Spinal cord (tissue), 10 donors: ENCODE measurements around the gene CARD16. TPM values are rescaled to one million over a fixed set of nuclear protein-coding genes. Genes with fewer than 3 reads are reported as not detected.

Experiments used
- DNase-seq, 6 donors: peaks; one replicate each; pipeline versions ENCODE4 v3.0.0 to v3.0.0-alpha.2; 2013 to 2015; ENCODE audit warnings: low spot score in 6 of 6, low read depth in 4 of 6
- H3K27ac ChIP-seq: one replicate; pipeline ENCODE4 v1.5.1; 2013; ENCODE audit warnings: low read depth, low read length, control low read depth
- H3K27me3 ChIP-seq: one replicate; pipeline ENCODE4 v1.6.1; 2013; ENCODE audit warnings: low read length; ENCODE audit not compliant: control insufficient read depth, insufficient read depth
- H3K36me3 ChIP-seq: one replicate; pipeline ENCODE4 v1.6.1; 2013; ENCODE audit warnings: low read length; ENCODE audit not compliant: control insufficient read depth, insufficient read depth
- H3K4me1 ChIP-seq: one replicate; pipeline ENCODE4 v1.6.1; 2013; ENCODE audit warnings: low read length; ENCODE audit not compliant: control insufficient read depth, insufficient read depth
- H3K4me3 ChIP-seq: one replicate; pipeline ENCODE4 v1.5.1; 2013; ENCODE audit warnings: low read depth, low read length, control low read depth
- H3K9me3 ChIP-seq: one replicate; pipeline ENCODE4 v1.6.1; 2013; ENCODE audit warnings: low read length; ENCODE audit not compliant: control insufficient read depth, insufficient read depth
- WGBS: methylation state at CpG from one replicate; pipeline ENCODE4 v1.1.5; 2013; ENCODE audit warnings: missing lambda C conversion rate; ENCODE audit not compliant: insufficient coverage; 5-methylcytosine and 5-hydroxymethylcytosine counted together
- polyA plus RNA-seq, 2 donors: library from polyadenylated mRNA; unstranded; fragments of 120-200 nt; gene quantifications; one replicate each; pipeline ENCODE4 v1.2.1, GENCODE V29; 2013; ENCODE audit not compliant: insufficient read length in 2 of 2
- total RNA-seq, 2 donors: library from RNA; depleted of rRNA in 1 of 2; stranded (reverse); fragments of 120-200 nt in 1 of 2; fragments of >200 nt in 1 of 2; gene quantifications; one replicate each; pipeline versions ENCODE4 v1.2.3 to v1.2.4, GENCODE V29; 2013 to 2014
- donor health status: healthy.

Gene CARD16
- total and polyA plus RNA-seq, 4 donors: 0.97 to 9.7 (median 3.3) TPM

DNA sequence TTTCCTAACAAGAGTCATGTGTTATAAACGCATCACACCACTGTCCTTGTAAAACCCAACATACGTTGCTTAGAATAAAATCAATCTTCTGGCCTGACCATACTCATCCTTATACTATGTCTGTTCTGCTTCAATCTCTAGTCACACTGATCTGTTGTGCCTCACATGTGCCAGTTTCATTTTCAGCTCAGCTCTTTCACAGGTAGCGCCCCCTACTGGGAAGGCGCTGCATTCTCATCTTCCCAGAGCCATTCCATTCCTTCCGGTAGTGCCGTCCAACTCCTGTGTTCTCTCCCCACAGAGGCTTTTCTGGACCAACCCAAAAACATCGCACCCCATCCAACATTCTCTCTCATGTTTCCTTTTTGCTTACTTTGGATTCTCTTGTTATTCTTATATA, 44.3 kb downstream of the CARD16 start:
- Histone ChIP-seq H3K4me3 (no peak overlapping the region), H3K4me1 (no peaks in the 10 kb centered on the region), H3K9me3 (no peaks in the 10 kb centered on the region), H3K27ac (no peak overlapping the region), H3K36me3 (no peaks in the 10 kb centered on the region), H3K27me3 (no peaks in the 10 kb centered on the region)
- 72% methylated on average over 7 of the region's 7 CpGs for WGBS
- no peak for DNase-seq

GRCh38 chr11:105000167-105000566, 45.0 kb downstream of the CARD16 start:
- Histone ChIP-seq H3K36me3 (no peaks in the 10 kb centered on the region), H3K27me3 (no peaks in the 10 kb centered on the region), H3K4me1 (no peaks in the 10 kb centered on the region), H3K9me3 (no peaks in the 10 kb centered on the region), H3K27ac (no peak overlapping the region), H3K4me3 (no peak overlapping the region)
- 94% methylated on average over 4 of the region's 5 CpGs for WGBS
- DNase-seq: no peak

GRCh38 chr11:104999721-105000120, 45.4 kb downstream of the CARD16 start:
- H3K4me1 ChIP-seq: no peaks in the 10 kb centered on the region
- no peak overlapping the region for H3K27ac ChIP-seq
- WGBS: no CpG with 5 or more reads among the region's 1 CpG
- no peaks in the 10 kb centered on the region for H3K9me3 ChIP-seq
- no peaks in the 10 kb centered on the region for H3K27me3 ChIP-seq
- no peak overlapping the region for H3K4me3 ChIP-seq
- no peaks in the 10 kb centered on the region for H3K36me3 ChIP-seq
- no peak for DNase-seq

DNA sequence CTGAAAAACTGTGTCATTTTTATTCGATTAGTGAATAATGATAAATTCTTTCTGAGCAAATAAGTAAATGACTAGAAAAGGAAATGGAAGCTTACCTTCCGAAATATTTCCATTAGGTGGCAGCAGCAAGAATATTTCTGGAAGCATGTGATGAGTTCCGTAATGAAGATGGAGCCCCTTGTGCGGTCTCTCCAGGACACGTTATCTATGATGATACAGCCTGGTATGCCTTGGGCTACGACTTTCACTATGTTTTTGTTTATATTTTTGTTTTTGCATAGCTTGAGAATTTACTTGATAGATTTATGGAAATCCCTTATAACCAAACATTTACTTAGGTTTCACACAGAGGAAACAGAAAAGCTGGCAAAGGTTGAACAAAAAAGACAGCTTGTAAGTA, 47.8 kb downstream of the CARD16 start:
- Histone ChIP-seq H3K9me3 (no peaks in the 10 kb centered on the region), H3K27me3 (no peaks in the 10 kb centered on the region), H3K4me1 (no peaks in the 10 kb centered on the region), H3K4me3 (no peak overlapping the region), H3K36me3 (no peaks in the 10 kb centered on the region), H3K27ac (no peak overlapping the region)
- no peak for DNase-seq
- 86% methylated on average over 2 of the region's 6 CpGs for WGBS

- WGBS: no CpG with 5 or more reads among the region's 2 CpGs
- no peaks in the 10 kb centered on the region for H3K36me3 ChIP-seq
- H3K4me3 ChIP-seq: no peak overlapping the region
- H3K4me1 ChIP-seq: no peaks in the 10 kb centered on the region
- no peak for DNase-seq
- H3K27ac ChIP-seq: no peak overlapping the region
- no peaks in the 10 kb centered on the region for H3K27me3 ChIP-seq
- H3K9me3 ChIP-seq: no peaks in the 10 kb centered on the region
Observed at GRCh38 chr11:104995001-104995408, 50.1 kb downstream of the CARD16 start.

- H3K36me3 ChIP-seq: no peaks in the 10 kb centered on the region
- no peak overlapping the region for H3K4me3 ChIP-seq
- no CpG with 5 or more reads among the region's 1 CpG for WGBS
Observed at GRCh38 chr11:104992781-104993180, 52.4 kb downstream of the CARD16 start.

DNA sequence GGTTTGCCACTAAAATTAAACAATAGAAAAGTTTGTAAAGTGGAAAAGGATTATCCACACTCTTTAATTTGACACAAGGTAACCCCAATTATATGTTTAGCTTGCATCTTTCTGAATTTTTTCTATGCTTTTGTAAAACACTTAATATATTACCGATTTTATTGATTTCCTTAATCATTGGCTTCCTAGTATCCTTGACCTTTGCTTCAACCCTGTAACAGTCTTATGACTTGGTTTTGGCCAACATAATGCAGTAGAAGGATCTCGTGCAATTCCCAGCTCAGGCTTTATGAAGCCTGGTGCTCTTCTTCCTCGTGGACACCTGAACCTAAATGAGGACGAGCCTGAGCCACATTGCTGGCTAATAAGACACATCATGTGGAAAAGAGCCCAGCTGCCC, 53.1 kb downstream of the CARD16 start:
- Histone ChIP-seq H3K4me3 (no peak overlapping the region), H3K36me3 (no peaks in the 10 kb centered on the region), H3K27me3 (no peaks in the 10 kb centered on the region), H3K27ac (no peak overlapping the region), H3K4me1 (no peaks in the 10 kb centered on the region), H3K9me3 (peaks cover 2% of the 10 kb centered on the region)
- WGBS: 89% methylated on average over 4 of the region's 4 CpGs
- no peak for DNase-seq

More at GRCh38 chr11:104992781-104993180, 52.4 kb downstream of the CARD16 start:
- H3K4me1 ChIP-seq: no peaks in the 10 kb centered on the region
- H3K9me3 ChIP-seq: peaks cover 2% of the 10 kb centered on the region
- H3K27me3 ChIP-seq: no peaks in the 10 kb centered on the region
- H3K27ac ChIP-seq: no peak overlapping the region
- no peak for DNase-seq

Other genes starting within 250 kb of the CARD16 start
- gene CASP12, start 146.9 kb downstream of the CARD16 start, total RNA-seq: 1 to 10 TPM; 1.2 to 1.7 TPM
- under 1 TPM; 0.46 to 0.65 TPM for gene CASP12, start 146.9 kb downstream of the CARD16 start, polyA plus RNA-seq
- gene CASP4, start 76.8 kb downstream of the CARD16 start, total RNA-seq: 10 to 100 TPM; 20.2 to 44.7 TPM
- gene CASP4, start 76.8 kb downstream of the CARD16 start, polyA plus RNA-seq: 1 to 10 TPM; 5.7 to 6.2 TPM
- under 1 TPM; 0.17 to 0.50 TPM for gene CASP5, start 22.2 kb downstream of the CARD16 start, total RNA-seq
- not detected for gene CASP5, start 22.2 kb downstream of the CARD16 start, polyA plus RNA-seq
- 10 to 100 TPM in 1 of 2 donors, 1 to 10 TPM in 1; 8.9 to 11.3 TPM for gene CASP1, start 10.2 kb downstream of the CARD16 start, total RNA-seq
- 1 to 10 TPM; 4.2 to 5.6 TPM for gene CASP1, start 10.2 kb downstream of the CARD16 start, polyA plus RNA-seq
- not detected for gene CARD18, start 94.4 kb upstream of the CARD16 start, total RNA-seq
- not detected for gene CARD18, start 94.4 kb upstream of the CARD16 start, polyA plus RNA-seq